ENCODE measurements around the gene UBA1. TPM values are rescaled to one million over a fixed set of nuclear protein-coding genes. Genes with fewer than 3 reads are reported as not detected.

Gene UBA1
- total RNA-seq, 1 donor from 2014 or later, result 350 TPM

GRCh38 chrX:47166126-47166525, 27.5 kb upstream of the UBA1 start:
- H3K9me3 Mint-ChIP-seq, result peaks cover 22% of the 10 kb centered on the region

GRCh38 chrX:47168495-47169073, 25.0 kb upstream of the UBA1 start:
- Mint-ChIP-seq H3K27ac (no peak overlapping the region), H3K36me3 (peaks cover 17% of the 10 kb centered on the region), H3K4me3 (no peak overlapping the region), H3K27me3 (ENCODE audit: low read depth) (no peaks in the 10 kb centered on the region), H3K9me3 (peaks cover 21% of the 10 kb centered on the region), H3K4me1 (no peaks in the 10 kb centered on the region)
- no peak for DNase-seq (ENCODE audit: low spot score in 2 of 2, unreplicated experiment in 2 of 2)
- TF ChIP-seq CTCF (IDR thresholded peaks at IDR 0.05; ENCODE audit: unreplicated experiment), result no peak

More at GRCh38 chrX:47166126-47166525, 27.5 kb upstream of the UBA1 start:
- H3K36me3 Mint-ChIP-seq, result peaks cover 18% of the 10 kb centered on the region
- no peak overlapping the region for H3K27ac Mint-ChIP-seq
- H3K4me3 Mint-ChIP-seq, result no peak overlapping the region
- no peaks in the 10 kb centered on the region for H3K27me3 Mint-ChIP-seq (ENCODE audit: low read depth)
- H3K4me1 Mint-ChIP-seq, result no peaks in the 10 kb centered on the region
- DNase-seq (ENCODE audit: low spot score in 2 of 2, unreplicated experiment in 2 of 2), result no peak
- TF ChIP-seq CTCF (IDR thresholded peaks at IDR 0.05; ENCODE audit: unreplicated experiment), result no peak

- TF ChIP-seq CTCF (IDR thresholded peaks at IDR 0.05; ENCODE audit: unreplicated experiment), result no peak
- Mint-ChIP-seq H3K4me1 (no peaks in the 10 kb centered on the region), H3K27me3 (ENCODE audit: low read depth) (no peaks in the 10 kb centered on the region), H3K4me3 (no peak overlapping the region), H3K27ac (no peak overlapping the region), H3K9me3 (peaks cover 20% of the 10 kb centered on the region), H3K36me3 (peaks cover 17% of the 10 kb centered on the region)
- no peak for DNase-seq (ENCODE audit: low spot score in 2 of 2, unreplicated experiment in 2 of 2)
Measured at GRCh38 chrX:47169273-47169672, 24.4 kb upstream of the UBA1 start.

- peaks cover 11% of the 10 kb centered on the region for H3K36me3 Mint-ChIP-seq
- H3K4me3 Mint-ChIP-seq, result no peak overlapping the region
- H3K9me3 Mint-ChIP-seq, result peaks cover 13% of the 10 kb centered on the region
- TF ChIP-seq CTCF (IDR thresholded peaks at IDR 0.05; ENCODE audit: unreplicated experiment), result no peak
- no peaks in the 10 kb centered on the region for H3K27me3 Mint-ChIP-seq (ENCODE audit: low read depth)
- H3K4me1 Mint-ChIP-seq, result no peaks in the 10 kb centered on the region
- no peak for DNase-seq (ENCODE audit: low spot score in 2 of 2, unreplicated experiment in 2 of 2)
- H3K27ac Mint-ChIP-seq, result no peak overlapping the region
Measured at GRCh38 chrX:47169726-47170515, 23.7 kb upstream of the UBA1 start.

GRCh38 chrX:47170861-47171692, 22.6 kb upstream of the UBA1 start:
- Mint-ChIP-seq H3K36me3 (peaks cover 9% of the 10 kb centered on the region), H3K4me3 (no peak overlapping the region), H3K27me3 (ENCODE audit: low read depth) (no peaks in the 10 kb centered on the region), H3K4me1 (no peaks in the 10 kb centered on the region), H3K27ac (no peak overlapping the region), H3K9me3 (peaks cover 12% of the 10 kb centered on the region)
- no peak for DNase-seq (ENCODE audit: low spot score in 2 of 2, unreplicated experiment in 2 of 2)
- no peak for TF ChIP-seq CTCF (IDR thresholded peaks at IDR 0.05; ENCODE audit: unreplicated experiment)
